ENCODE data around the gene CDKAL1.

DNA sequence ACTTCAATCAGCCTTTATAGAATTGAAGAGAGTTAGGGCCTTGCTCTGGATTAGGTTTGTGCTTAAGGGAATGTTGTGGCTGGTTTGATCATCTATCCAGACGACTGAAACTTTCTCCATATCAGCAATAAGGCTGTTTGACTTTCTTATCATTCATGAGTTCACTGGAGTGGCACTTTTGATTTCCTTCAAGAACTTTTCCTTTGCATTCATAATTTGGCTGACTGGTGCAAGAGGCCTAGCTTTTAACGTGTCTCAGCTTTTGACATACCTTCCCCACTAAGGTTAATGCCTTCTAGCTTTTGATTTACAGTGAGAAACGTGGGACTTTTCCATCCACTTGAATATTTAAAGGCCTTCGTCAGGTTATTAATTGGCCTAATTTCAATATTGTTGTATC is 461.8 kb downstream of the CDKAL1 start:
- no peak for TF ChIP-seq POLR2A (IDR thresholded peaks at IDR 0.05; ENCODE audit: low read depth, low read length)
- TF ChIP-seq CREM (IDR thresholded peaks at IDR 0.05; ENCODE audit: low read depth), result no peak
- TF ChIP-seq SPI1 (IDR thresholded peaks at IDR 0.05; ENCODE audit: borderline replicate concordance, insufficient read depth, low read depth, low read length), result no peak
